HepG2 (cell line): ENCODE measurements around the gene ZFYVE27. TPM values are rescaled to one million over a fixed set of nuclear protein-coding genes. Genes with fewer than 3 reads are reported as not detected.
A peak's percentile ranks its signal among the peaks of the same experiment; 100 is the strongest.

ENCODE experiments used
- ATAC-seq: fragments of 200-7000 bp; cut with Tn5 transposase; 3 replicates; pipeline ENCODE4 v1.9.1; 2020; ENCODE audit warnings: mild to moderate bottlenecking, moderate library complexity
- BruUV-seq: library from RNA; stranded (reverse); fragments of 400-500 nt; replicated peaks from 2 replicates; lab custom pipeline; 2021; lab: Mats Ljungman, UMichigan
- CTCF ChIA-PET: fragments of 300-600 bp; formaldehyde crosslinking; extraction: SDS; loops from one replicate; lab custom pipeline; 2021; ENCODE audit warnings: low total read pairs, inconsistent platforms, low intra/inter-chr PET ratio; lab: Yijun Ruan, JAX
- POLR2A ChIA-PET: fragments of 350-600 bp; sonication (Branson Sonifier 250); formaldehyde crosslinking; loops from one replicate; lab custom pipeline; 2020; ENCODE audit warnings: antibody characterized with exemption, inconsistent platforms; lab: Yijun Ruan, JAX
- DNase-seq: peaks from one replicate; pipeline ENCODE4 v3.0.0-alpha.2; 2015; ENCODE audit warnings: low spot score
- FAIRE-seq: peaks from 3 replicates; lab custom pipeline; 2011; peaks lifted over from hg19 to GRCh38; lab: Jason Lieb, UNC
- H2AFZ ChIP-seq: one replicate; pipeline ENCODE4 v1.6.1; 2011; ENCODE audit warnings: low read length, inconsistent platforms
- H3K27ac ChIP-seq: fragments of 300-600 bp; 3 replicates; pipeline ENCODE4 v1.8.0; 2011; ENCODE audit warnings: mixed run types, mild to moderate bottlenecking, mixed read lengths, low read length, inconsistent platforms; ENCODE audit not compliant: insufficient read depth; ENCODE audit errors: extremely low read length
- H3K27me3 ChIP-seq, 2 experiments: fragments of 200-600 bp in 1 of 2; 2 replicates in 1 of 2; 3 replicates in 1 of 2; pipeline versions ENCODE4 v1.6.0 to v1.8.0; 2011; ENCODE audit warnings: low read length in 2 of 2, mild to moderate bottlenecking in 2 of 2, moderate library complexity in 2 of 2, inconsistent platforms in 1 of 2; ENCODE audit not compliant: insufficient read depth in 2 of 2, control insufficient read depth in 1 of 2
- H3K36me3 ChIP-seq, 2 experiments: fragments of 200-600 bp in 1 of 2; replicated peaks in 1 of 2; 2 replicates in 1 of 2; 3 replicates in 1 of 2; pipeline versions ENCODE4 v1.5.1 to v1.8.0; 2011; ENCODE audit warnings: low read length in 2 of 2, inconsistent platforms in 1 of 2; ENCODE audit not compliant: insufficient read depth in 2 of 2, control insufficient read depth in 1 of 2
- H3K4me1 ChIP-seq: 2 replicates; pipeline ENCODE4 v1.5.1; 2012; ENCODE audit warnings: low read length, inconsistent platforms; ENCODE audit not compliant: insufficient read depth
- H3K4me2 ChIP-seq: 2 replicates; pipeline ENCODE4 v1.6.0; 2011; ENCODE audit warnings: low read depth, low read length, inconsistent platforms
- H3K4me3 ChIP-seq, 3 experiments: fragments of 200-600 bp in 1 of 3; sonication (generic), shearing (Covaris generic) in 1 of 3; replicated peaks in 1 of 3; 2 replicates each; pipeline ENCODE4 v1.5.1; 2011 to 2016; ENCODE audit warnings: low read length in 3 of 3, inconsistent platforms in 2 of 3, low read depth in 2 of 3, mild to moderate bottlenecking in 2 of 3, control low read depth in 1 of 3, mixed read lengths in 1 of 3; ENCODE audit not compliant: insufficient read depth in 1 of 3
- H3K79me2 ChIP-seq: one replicate; pipeline ENCODE4 v1.6.1; 2011; ENCODE audit warnings: low read length, inconsistent platforms; ENCODE audit not compliant: insufficient read depth
- H3K9ac ChIP-seq: 2 replicates; pipeline ENCODE4 v1.6.0; 2011; ENCODE audit warnings: mild to moderate bottlenecking, low read depth, low read length, inconsistent platforms; ENCODE audit not compliant: insufficient read depth
- H3K9me3 ChIP-seq: 2 replicates; pipeline ENCODE4 v1.5.1; 2012; ENCODE audit warnings: mild to moderate bottlenecking, low read length
- H4K20me1 ChIP-seq: 2 replicates; pipeline ENCODE4 v1.6.0; 2011; ENCODE audit warnings: inconsistent platforms, mild to moderate bottlenecking, low read length, moderate library complexity; ENCODE audit not compliant: insufficient read depth
- ARNTL ChIP-seq: sonication (generic); formaldehyde crosslinking; IDR thresholded peaks from 2 replicates; pipeline ENCODE4 v1.4.0; 2020; ENCODE audit warnings: mild to moderate bottlenecking, missing genetic modification reagents
- CHD4 ChIP-seq: fragments of 200-600 bp; sonication (generic); IDR thresholded peaks from 2 replicates; pipeline ENCODE4 v1.7.0; 2017; ENCODE audit warnings: mild to moderate bottlenecking, low read length, borderline replicate concordance
- FOXC1 ChIP-seq: sonication (generic); formaldehyde crosslinking; IDR thresholded peaks from 2 replicates; pipeline ENCODE4 v1.8.0; 2022; ENCODE audit warnings: mild to moderate bottlenecking, missing genetic modification reagents, borderline replicate concordance
- GABPB1 ChIP-seq: IDR thresholded peaks from 2 replicates; pipeline ENCODE4 v1.6.1; 2016; ENCODE audit warnings: mild to moderate bottlenecking, missing genetic modification reagents, moderate library complexity, missing compliant biosample characterization
- HES4 ChIP-seq: sonication (generic); formaldehyde crosslinking; IDR thresholded peaks from 2 replicates; pipeline ENCODE4 v1.9.0; 2021; ENCODE audit warnings: mild to moderate bottlenecking, missing genetic modification reagents, borderline replicate concordance
- HOXD1 ChIP-seq: sonication (generic); formaldehyde crosslinking; IDR thresholded peaks from 2 replicates; pipeline ENCODE4 v1.5.0; 2020; ENCODE audit warnings: missing genetic modification reagents
- NCOR1 ChIP-seq: fragments of 200-600 bp; sonication (generic); IDR thresholded peaks from 2 replicates; pipeline ENCODE4 v1.7.0; 2017; ENCODE audit warnings: antibody characterized with exemption, low read length, borderline replicate concordance
- RBAK ChIP-seq: sonication (generic); formaldehyde crosslinking; IDR thresholded peaks from 2 replicates; pipeline ENCODE4 v1.5.1; 2020; ENCODE audit warnings: mild to moderate bottlenecking, missing genetic modification reagents
- SAFB2 ChIP-seq: sonication (generic); formaldehyde crosslinking; IDR thresholded peaks from 2 replicates; pipeline ENCODE4 v1.5.1; 2020; ENCODE audit warnings: missing genetic modification reagents, low read depth, mild to moderate bottlenecking, borderline replicate concordance
- TEAD3 ChIP-seq: optimal IDR thresholded peaks from 2 replicates; pipeline ENCODE3; 2016; ENCODE audit warnings: borderline replicate concordance
- ZNF138 ChIP-seq: sonication (generic); formaldehyde crosslinking; IDR thresholded peaks from 2 replicates; pipeline ENCODE4 v1.5.0; 2020; ENCODE audit warnings: mild to moderate bottlenecking, low read depth, missing genetic modification reagents
- ZNF556 ChIP-seq: sonication (generic); formaldehyde crosslinking; IDR thresholded peaks from 2 replicates; pipeline ENCODE4 v1.4.0; 2020; ENCODE audit warnings: mild to moderate bottlenecking, missing genetic modification reagents, borderline replicate concordance
- ZNF687 ChIP-seq: sonication (generic); formaldehyde crosslinking; IDR thresholded peaks from 2 replicates; pipeline ENCODE4 v1.5.1; 2020; ENCODE audit warnings: mild to moderate bottlenecking, missing genetic modification reagents, moderate library complexity
- ZNF816 ChIP-seq: sonication (generic); formaldehyde crosslinking; IDR thresholded peaks from 2 replicates; pipeline ENCODE4 v1.8.0; 2022; ENCODE audit warnings: missing genetic modification reagents, mild to moderate bottlenecking, borderline replicate concordance
- WGBS: methylation state at CpG from one replicate; pipeline ENCODE4 v1.1.6; 2017; ENCODE audit warnings: low lambda C conversion rate; 5-methylcytosine and 5-hydroxymethylcytosine counted together
- in situ Hi-C: cut with HindIII; loops from 2 replicates; pipeline ENCODE4 v1.10.0; 2017; ENCODE audit warnings: low pct_unique_long_range_greater_than_20kb; ENCODE audit not compliant: extremely low pct_ligation_motif_present
- intact Hi-C: fragments of 100-400 bp; cut with micrococcal nuclease; formaldehyde crosslinking; loops from one replicate; pipeline ENCODE4 v1.10.0; 2022; ENCODE audit not compliant: unreplicated experiment
- polyA plus RNA-seq, 8 experiments: library from polyadenylated mRNA; depleted of rRNA in 3 of 8; stranded (reverse) in 7 of 8; unstranded in 1 of 8; fragments of >200 nt; fragmentation: Illumina TruSeq in 4 of 8; extraction: Trizol in 4 of 8; gene quantifications; 2 replicates each; pipeline versions ENCODE4 v1.2.1 to v1.2.3, GENCODE V29; 2011 to 2016; ENCODE audit warnings: low read depth in 4 of 8, missing spikeins in 1 of 8, mixed read lengths in 1 of 8; ENCODE audit not compliant: insufficient read depth in 1 of 8
- total RNA-seq, 5 experiments: library from RNA; depleted of rRNA; stranded (reverse); fragments of >200 nt; fragmentation: Illumina TruSeq; extraction: Trizol; gene quantifications; 2 replicates each; pipeline ENCODE4 v1.2.3, GENCODE V29; 2016; ENCODE audit warnings: low read depth in 1 of 5
- TF ChIP-seq, protein P1 (sequence below): sonication (generic); formaldehyde crosslinking; IDR thresholded peaks from 2 replicates; pipeline ENCODE4 v1.4.0; 2020; ENCODE audit warnings: mild to moderate bottlenecking, missing genetic modification reagents
- TF ChIP-seq, protein P2 (sequence below): sonication (generic); formaldehyde crosslinking; IDR thresholded peaks from 2 replicates; pipeline ENCODE4 v1.5.0; 2020; ENCODE audit warnings: mild to moderate bottlenecking, missing genetic modification reagents, moderate library complexity

The ZFYVE27 gene
- total and polyA plus RNA-seq, 2 of the 13 experiments (the other 11 are each of a cell fraction or from before 2014, with no cell fraction given), result 19.7 to 20.5 TPM

GRCh38 chr10:97764519-97764931, 27.6 kb downstream of the ZFYVE27 start:
- H3K4me2 ChIP-seq, result peak overlapping the region; percentile 48
- in situ Hi-C loops, result no loop called here
- no peaks in the 10 kb centered on the region for H3K79me2 ChIP-seq
- no TSS peak for BruUV-seq
- H3K9me3 ChIP-seq, result no peaks in the 10 kb centered on the region
- peak overlapping the region in 1 of 3 experiments; percentile 20; a peak in 1 of 6 replicates for H3K4me3 ChIP-seq
- CTCF ChIA-PET, result no interaction called here
- H3K27ac ChIP-seq, result no peak overlapping the region
- H3K27me3 ChIP-seq, result peaks cover 0 to 2% of the 10 kb centered on the region in 2 experiments; a peak in 1 of 5 replicates
- H2AFZ ChIP-seq, result no peak overlapping the region
- intact Hi-C loops, result no loop called here
- H3K4me1 ChIP-seq, result peaks cover 42% of the 10 kb centered on the region
- no peaks in the 10 kb centered on the region for H4K20me1 ChIP-seq
- ATAC-seq (peak; percentile 45), DNase-seq (peak; percentile 81), FAIRE-seq (peak; percentile 86)
- POLR2A ChIA-PET, result no interaction called here
- H3K36me3 ChIP-seq, result peaks cover 4 to 17% of the 10 kb centered on the region in 2 experiments; a peak in 4 of 5 replicates
- 41% methylated on average over 6 of the region's 7 CpGs for WGBS
- peak overlapping the region; percentile 28; the same call in 1 of the 2 replicates for H3K9ac ChIP-seq
- TF ChIP-seq HES4 (CRISPR knock-in tag), result no peak
- TF ChIP-seq, protein P1, sequence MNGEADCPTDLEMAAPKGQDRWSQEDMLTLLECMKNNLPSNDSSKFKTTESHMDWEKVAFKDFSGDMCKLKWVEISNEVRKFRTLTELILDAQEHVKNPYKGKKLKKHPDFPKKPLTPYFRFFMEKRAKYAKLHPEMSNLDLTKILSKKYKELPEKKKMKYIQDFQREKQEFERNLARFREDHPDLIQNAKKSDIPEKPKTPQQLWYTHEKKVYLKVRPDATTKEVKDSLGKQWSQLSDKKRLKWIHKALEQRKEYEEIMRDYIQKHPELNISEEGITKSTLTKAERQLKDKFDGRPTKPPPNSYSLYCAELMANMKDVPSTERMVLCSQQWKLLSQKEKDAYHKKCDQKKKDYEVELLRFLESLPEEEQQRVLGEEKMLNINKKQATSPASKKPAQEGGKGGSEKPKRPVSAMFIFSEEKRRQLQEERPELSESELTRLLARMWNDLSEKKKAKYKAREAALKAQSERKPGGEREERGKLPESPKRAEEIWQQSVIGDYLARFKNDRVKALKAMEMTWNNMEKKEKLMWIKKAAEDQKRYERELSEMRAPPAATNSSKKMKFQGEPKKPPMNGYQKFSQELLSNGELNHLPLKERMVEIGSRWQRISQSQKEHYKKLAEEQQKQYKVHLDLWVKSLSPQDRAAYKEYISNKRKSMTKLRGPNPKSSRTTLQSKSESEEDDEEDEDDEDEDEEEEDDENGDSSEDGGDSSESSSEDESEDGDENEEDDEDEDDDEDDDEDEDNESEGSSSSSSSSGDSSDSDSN, result no peak
- TF ChIP-seq ARNTL (CRISPR knock-in tag), result no peak
- TF ChIP-seq FOXC1 (CRISPR knock-in tag), result no peak
- TF ChIP-seq ZNF138 (CRISPR knock-in tag), result no peak
- no peak for TF ChIP-seq GABPB1 (CRISPR knock-in tag)
- TF ChIP-seq SAFB2, result no peak
- no peak for TF ChIP-seq ZNF556 (CRISPR knock-in tag)
- TF ChIP-seq RBAK (CRISPR knock-in tag), result no peak
- TF ChIP-seq NCOR1, result no peak
- peak; percentile 42 for TF ChIP-seq TEAD3 (CRISPR knock-in tag)
- no peak for TF ChIP-seq HOXD1 (CRISPR knock-in tag)
- TF ChIP-seq CHD4, result no peak
- TF ChIP-seq ZNF687 (CRISPR knock-in tag), result peak; percentile 29; the same call in 1 of the 2 replicates
- TF ChIP-seq, protein P2, sequence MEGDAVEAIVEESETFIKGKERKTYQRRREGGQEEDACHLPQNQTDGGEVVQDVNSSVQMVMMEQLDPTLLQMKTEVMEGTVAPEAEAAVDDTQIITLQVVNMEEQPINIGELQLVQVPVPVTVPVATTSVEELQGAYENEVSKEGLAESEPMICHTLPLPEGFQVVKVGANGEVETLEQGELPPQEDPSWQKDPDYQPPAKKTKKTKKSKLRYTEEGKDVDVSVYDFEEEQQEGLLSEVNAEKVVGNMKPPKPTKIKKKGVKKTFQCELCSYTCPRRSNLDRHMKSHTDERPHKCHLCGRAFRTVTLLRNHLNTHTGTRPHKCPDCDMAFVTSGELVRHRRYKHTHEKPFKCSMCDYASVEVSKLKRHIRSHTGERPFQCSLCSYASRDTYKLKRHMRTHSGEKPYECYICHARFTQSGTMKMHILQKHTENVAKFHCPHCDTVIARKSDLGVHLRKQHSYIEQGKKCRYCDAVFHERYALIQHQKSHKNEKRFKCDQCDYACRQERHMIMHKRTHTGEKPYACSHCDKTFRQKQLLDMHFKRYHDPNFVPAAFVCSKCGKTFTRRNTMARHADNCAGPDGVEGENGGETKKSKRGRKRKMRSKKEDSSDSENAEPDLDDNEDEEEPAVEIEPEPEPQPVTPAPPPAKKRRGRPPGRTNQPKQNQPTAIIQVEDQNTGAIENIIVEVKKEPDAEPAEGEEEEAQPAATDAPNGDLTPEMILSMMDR (CRISPR knock-in tag), result 0 out of 2 replicates have a peak, but pooled peaks have one; percentile 2
- no peak for TF ChIP-seq ZNF816 (CRISPR knock-in tag)
